HEK293 (cell line): ENCODE results near the gene LAMB4.

Experiments used
- CTCF ChIA-PET: fragments of 350-600 bp; formaldehyde crosslinking; extraction: SDS; loops from one replicate; lab custom pipeline; 2021; ENCODE audit warnings: antibody characterized with exemption; lab: Yijun Ruan, JAX
- POLR2A ChIA-PET: fragments of 300-600 bp; formaldehyde crosslinking; extraction: SDS; loops from one replicate; lab custom pipeline; 2020; ENCODE audit warnings: antibody characterized with exemption, inconsistent platforms; lab: Yijun Ruan, JAX
- H3K27ac ChIP-seq: fragments of 200-500 bp; sonication (Bioruptor generic); 2 replicates; pipeline ENCODE4 v1.5.1; 2014; ENCODE audit warnings: low read depth, low read length, control low read depth, inconsistent platforms; ENCODE audit errors: extremely low read depth
- H3K36me3 ChIP-seq, 2 experiments: fragments of 200-500 bp in 1 of 2; sonication (Bioruptor generic) in 1 of 2; 1 replicate in 1 of 2; 2 replicates in 1 of 2; pipeline ENCODE4 v1.5.1; 2014 to 2017; ENCODE audit warnings: inconsistent platforms in 2 of 2, low read length in 2 of 2; ENCODE audit not compliant: control insufficient read depth in 2 of 2, insufficient read depth in 1 of 2
- H3K4me1 ChIP-seq: fragments of 200-500 bp; sonication (Bioruptor generic); 2 replicates; pipeline ENCODE4 v1.5.1; 2014; ENCODE audit warnings: mild to moderate bottlenecking, low read length, inconsistent platforms; ENCODE audit not compliant: control insufficient read depth, insufficient read depth
- H3K4me3 ChIP-seq: 2 replicates; pipeline ENCODE4 v1.5.1; 2011; ENCODE audit warnings: low read depth, mild to moderate bottlenecking, control low read depth, low read length, moderate library complexity
- H3K9me3 ChIP-seq: fragments of 200-500 bp; sonication (Bioruptor generic); 2 replicates; pipeline ENCODE4 v1.5.1; 2014; ENCODE audit warnings: low read depth, low read length, inconsistent platforms; ENCODE audit not compliant: control insufficient read depth, insufficient read depth
- EGR2 ChIP-seq: fragments of 450-650 bp; formaldehyde crosslinking; IDR thresholded peaks from 2 replicates; pipeline ENCODE4 v1.5.1; 2016; ENCODE audit warnings: low read depth, missing biosample characterization, missing genetic modification characterization
- OSR2 ChIP-seq: fragments of 450-650 bp; formaldehyde crosslinking; IDR thresholded peaks from 2 replicates; pipeline ENCODE4 v1.5.1; 2016; ENCODE audit warnings: missing biosample characterization, missing genetic modification characterization
- SP3 ChIP-seq: fragments of 450-650 bp; formaldehyde crosslinking; IDR thresholded peaks from 2 replicates; pipeline ENCODE4 v1.5.1; 2016; ENCODE audit warnings: missing biosample characterization, missing genetic modification characterization
- YY1 ChIP-seq: fragments of 450-650 bp; formaldehyde crosslinking; IDR thresholded peaks from 2 replicates; pipeline ENCODE4 v1.5.1; 2018; ENCODE audit warnings: missing biosample characterization, missing genetic modification characterization
- ZIC2 ChIP-seq: fragments of 450-650 bp; formaldehyde crosslinking; IDR thresholded peaks from 2 replicates; pipeline ENCODE4 v1.5.1; 2016; ENCODE audit warnings: missing biosample characterization, missing genetic modification characterization
- ZNF114 ChIP-seq: fragments of 450-650 bp; formaldehyde crosslinking; IDR thresholded peaks from 2 replicates; pipeline ENCODE4 v1.5.0; 2017; ENCODE audit warnings: missing biosample characterization, missing genetic modification characterization
- ZNF311 ChIP-seq: fragments of 450-650 bp; formaldehyde crosslinking; IDR thresholded peaks from 2 replicates; pipeline ENCODE4 v1.5.1; 2017; ENCODE audit warnings: missing biosample characterization, missing genetic modification characterization, borderline replicate concordance
- ZNF660 ChIP-seq: fragments of 450-650 bp; IDR thresholded peaks from 2 replicates; pipeline ENCODE4 v1.5.1; 2018; ENCODE audit warnings: missing biosample characterization, mild to moderate bottlenecking, missing genetic modification characterization
- ZNF777 ChIP-seq: fragments of 450-650 bp; formaldehyde crosslinking; IDR thresholded peaks from 2 replicates; pipeline ENCODE4 v1.5.1; 2017; ENCODE audit warnings: missing biosample characterization, missing genetic modification characterization, borderline replicate concordance
- TF ChIP-seq, protein P1 (sequence below): fragments of 450-650 bp; formaldehyde crosslinking; IDR thresholded peaks from 2 replicates; pipeline ENCODE4 v1.5.1; 2017; ENCODE audit warnings: missing biosample characterization, missing genetic modification characterization
- TF ChIP-seq, protein P2 (sequence below): fragments of 450-650 bp; formaldehyde crosslinking; IDR thresholded peaks from 2 replicates; pipeline ENCODE4 v1.5.1; 2017; ENCODE audit warnings: missing biosample characterization, mild to moderate bottlenecking, missing genetic modification characterization, moderate library complexity

The LAMB4 gene

GRCh38 chr7:107975394-107976013 is 154.7 kb downstream of the LAMB4 start (continued):
- TF ChIP-seq, protein P1, sequence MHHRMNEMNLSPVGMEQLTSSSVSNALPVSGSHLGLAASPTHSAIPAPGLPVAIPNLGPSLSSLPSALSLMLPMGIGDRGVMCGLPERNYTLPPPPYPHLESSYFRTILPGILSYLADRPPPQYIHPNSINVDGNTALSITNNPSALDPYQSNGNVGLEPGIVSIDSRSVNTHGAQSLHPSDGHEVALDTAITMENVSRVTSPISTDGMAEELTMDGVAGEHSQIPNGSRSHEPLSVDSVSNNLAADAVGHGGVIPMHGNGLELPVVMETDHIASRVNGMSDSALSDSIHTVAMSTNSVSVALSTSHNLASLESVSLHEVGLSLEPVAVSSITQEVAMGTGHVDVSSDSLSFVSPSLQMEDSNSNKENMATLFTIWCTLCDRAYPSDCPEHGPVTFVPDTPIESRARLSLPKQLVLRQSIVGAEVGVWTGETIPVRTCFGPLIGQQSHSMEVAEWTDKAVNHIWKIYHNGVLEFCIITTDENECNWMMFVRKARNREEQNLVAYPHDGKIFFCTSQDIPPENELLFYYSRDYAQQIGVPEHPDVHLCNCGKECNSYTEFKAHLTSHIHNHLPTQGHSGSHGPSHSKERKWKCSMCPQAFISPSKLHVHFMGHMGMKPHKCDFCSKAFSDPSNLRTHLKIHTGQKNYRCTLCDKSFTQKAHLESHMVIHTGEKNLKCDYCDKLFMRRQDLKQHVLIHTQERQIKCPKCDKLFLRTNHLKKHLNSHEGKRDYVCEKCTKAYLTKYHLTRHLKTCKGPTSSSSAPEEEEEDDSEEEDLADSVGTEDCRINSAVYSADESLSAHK = no peak
- TF ChIP-seq YY1 (no peak), ZNF311 (tag by site-specific recombination) (no peak), SP3 (no peak), EGR2 (tag by site-specific recombination) (no peak), OSR2 (tag by site-specific recombination) (no peak), ZNF660 (tag by site-specific recombination) (no peak), ZNF777 (tag by site-specific recombination) (no peak), ZNF114 (tag by site-specific recombination) (no peak)
- TF ChIP-seq, protein P2, sequence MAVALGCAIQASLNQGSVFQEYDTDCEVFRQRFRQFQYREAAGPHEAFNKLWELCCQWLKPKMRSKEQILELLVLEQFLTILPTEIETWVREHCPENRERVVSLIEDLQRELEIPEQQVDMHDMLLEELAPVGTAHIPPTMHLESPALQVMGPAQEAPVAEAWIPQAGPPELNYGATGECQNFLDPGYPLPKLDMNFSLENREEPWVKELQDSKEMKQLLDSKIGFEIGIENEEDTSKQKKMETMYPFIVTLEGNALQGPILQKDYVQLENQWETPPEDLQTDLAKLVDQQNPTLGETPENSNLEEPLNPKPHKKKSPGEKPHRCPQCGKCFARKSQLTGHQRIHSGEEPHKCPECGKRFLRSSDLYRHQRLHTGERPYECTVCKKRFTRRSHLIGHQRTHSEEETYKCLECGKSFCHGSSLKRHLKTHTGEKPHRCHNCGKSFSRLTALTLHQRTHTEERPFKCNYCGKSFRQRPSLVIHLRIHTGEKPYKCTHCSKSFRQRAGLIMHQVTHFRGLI (tag by site-specific recombination) = no peak

GRCh38 chr7:107973861-107974260 is 156.3 kb downstream of the LAMB4 start:
- no peaks in the 10 kb centered on the region for H3K4me1 ChIP-seq
- POLR2A ChIA-PET = no interaction called here
- CTCF ChIA-PET = interaction anchor here (0.6 kb wide), 1 partner anchor 314 kb away, joined by 3 read pairs; no protein-coding TSS in a partner anchor
- peaks cover 7 to 54% of the 10 kb centered on the region in 2 experiments for H3K36me3 ChIP-seq
- H3K27ac ChIP-seq = no peak overlapping the region
- TF ChIP-seq ZIC2 (tag by site-specific recombination) = no peak
- no peak overlapping the region for H3K4me3 ChIP-seq
- H3K9me3 ChIP-seq = no peaks in the 10 kb centered on the region
